ENCODE results near the gene HOXA3.

HOXA3 gene

GRCh38 chr7:27158436-27159265 lies 6.3 kb upstream of the HOXA3 start:
- H3K9ac ChIP-seq (ENCODE audit: low read length), result no peak overlapping the region
- H3K4me3 ChIP-seq (ENCODE audit: low read length), result peak overlapping the region; percentile 54
- peaks cover 7% of the 10 kb centered on the region for H3K4me1 ChIP-seq (ENCODE audit: control insufficient read depth, insufficient read depth, low read length)
- no peaks in the 10 kb centered on the region for H3K36me3 ChIP-seq (ENCODE audit: control insufficient read depth, insufficient read depth, low read length)
- no peak overlapping the region for H3K27ac ChIP-seq (ENCODE audit: low read depth, low read length)
- H3K27me3 ChIP-seq (ENCODE audit: control insufficient read depth, insufficient read depth, low read length), result peaks cover 2% of the 10 kb centered on the region

- Histone ChIP-seq H3K36me3 (ENCODE audit: control insufficient read depth, insufficient read depth, low read length) (no peaks in the 10 kb centered on the region), H3K9ac (ENCODE audit: low read length) (no peak overlapping the region), H3K4me3 (ENCODE audit: low read length) (peak overlapping the region; percentile 69), H3K27me3 (ENCODE audit: control insufficient read depth, insufficient read depth, low read length) (peaks cover 3% of the 10 kb centered on the region), H3K4me1 (ENCODE audit: control insufficient read depth, insufficient read depth, low read length) (peaks cover 10% of the 10 kb centered on the region), H3K27ac (ENCODE audit: low read depth, low read length) (no peak overlapping the region)
Observed at GRCh38 chr7:27157702-27158431, 5.5 kb upstream of the HOXA3 start.

GRCh38 chr7:27156916-27157701 lies 4.7 kb upstream of the HOXA3 start:
- H3K4me1 ChIP-seq (ENCODE audit: control insufficient read depth, insufficient read depth, low read length), result peaks cover 12% of the 10 kb centered on the region
- H3K27ac ChIP-seq (ENCODE audit: low read depth, low read length), result peak overlapping the region; percentile 89
- H3K27me3 ChIP-seq (ENCODE audit: control insufficient read depth, insufficient read depth, low read length), result peaks cover 6% of the 10 kb centered on the region
- peak overlapping the region; percentile 36 for H3K9ac ChIP-seq (ENCODE audit: low read length)
- peak overlapping the region; percentile 69 for H3K4me3 ChIP-seq (ENCODE audit: low read length)
- H3K36me3 ChIP-seq (ENCODE audit: control insufficient read depth, insufficient read depth, low read length), result no peaks in the 10 kb centered on the region

GRCh38 chr7:27156508-27156898 lies 4.1 kb upstream of the HOXA3 start, which contains the start of gene HOXA7:
HOXA7 (minus strand) TSS chr7:27156675; CDS start chr7:27156545, 130 bp downstream.
- H3K4me3 ChIP-seq (ENCODE audit: low read length), result peak within 1 kb of the TSS; percentile 69
- H3K9ac ChIP-seq (ENCODE audit: low read length), result peak within 1 kb of the TSS; percentile 36
- peak within 1 kb of the TSS; percentile 89 for H3K27ac ChIP-seq (ENCODE audit: low read depth, low read length)
- peaks cover 8% of the 10 kb centered on the region for H3K27me3 ChIP-seq (ENCODE audit: control insufficient read depth, insufficient read depth, low read length)
- H3K36me3 ChIP-seq (ENCODE audit: control insufficient read depth, insufficient read depth, low read length), result no peaks in the 10 kb centered on the region
- peaks cover 12% of the 10 kb centered on the region for H3K4me1 ChIP-seq (ENCODE audit: control insufficient read depth, insufficient read depth, low read length)

- Histone ChIP-seq H3K27ac (ENCODE audit: low read depth, low read length) (peak overlapping the region; percentile 89), H3K4me3 (ENCODE audit: low read length) (peak overlapping the region; percentile 69), H3K4me1 (ENCODE audit: control insufficient read depth, insufficient read depth, low read length) (peaks cover 12% of the 10 kb centered on the region), H3K27me3 (ENCODE audit: control insufficient read depth, insufficient read depth, low read length) (peaks cover 8% of the 10 kb centered on the region), H3K9ac (ENCODE audit: low read length) (peak overlapping the region; percentile 3), H3K36me3 (ENCODE audit: control insufficient read depth, insufficient read depth, low read length) (no peaks in the 10 kb centered on the region)
Observed at GRCh38 chr7:27155816-27156507, 3.6 kb upstream of the HOXA3 start.

- peaks cover 8% of the 10 kb centered on the region for H3K27me3 ChIP-seq (ENCODE audit: control insufficient read depth, insufficient read depth, low read length)
- no peaks in the 10 kb centered on the region for H3K36me3 ChIP-seq (ENCODE audit: control insufficient read depth, insufficient read depth, low read length)
- peak overlapping the region; percentile 89 for H3K27ac ChIP-seq (ENCODE audit: low read depth, low read length)
- peak overlapping the region; percentile 69 for H3K4me3 ChIP-seq (ENCODE audit: low read length)
- H3K4me1 ChIP-seq (ENCODE audit: control insufficient read depth, insufficient read depth, low read length), result peaks cover 12% of the 10 kb centered on the region
- H3K9ac ChIP-seq (ENCODE audit: low read length), result peak overlapping the region; percentile 3
Observed at GRCh38 chr7:27154901-27155815, 2.8 kb upstream of the HOXA3 start.

GRCh38 chr7:27154369-27154768 lies 2.0 kb upstream of the HOXA3 start:
- no peak overlapping the region for H3K9ac ChIP-seq (ENCODE audit: low read length)
- H3K36me3 ChIP-seq (ENCODE audit: control insufficient read depth, insufficient read depth, low read length), result no peaks in the 10 kb centered on the region
- peaks cover 12% of the 10 kb centered on the region for H3K4me1 ChIP-seq (ENCODE audit: control insufficient read depth, insufficient read depth, low read length)
- H3K27me3 ChIP-seq (ENCODE audit: control insufficient read depth, insufficient read depth, low read length), result peaks cover 8% of the 10 kb centered on the region
- no peak overlapping the region for H3K27ac ChIP-seq (ENCODE audit: low read depth, low read length)
- peak overlapping the region; percentile 26 for H3K4me3 ChIP-seq (ENCODE audit: low read length)

- Histone ChIP-seq H3K9ac (ENCODE audit: low read length) (no peak overlapping the region), H3K27me3 (ENCODE audit: control insufficient read depth, insufficient read depth, low read length) (peaks cover 7% of the 10 kb centered on the region), H3K4me3 (ENCODE audit: low read length) (no peak overlapping the region), H3K4me1 (ENCODE audit: control insufficient read depth, insufficient read depth, low read length) (peaks cover 12% of the 10 kb centered on the region), H3K36me3 (ENCODE audit: control insufficient read depth, insufficient read depth, low read length) (no peaks in the 10 kb centered on the region), H3K27ac (ENCODE audit: low read depth, low read length) (no peak overlapping the region)
Observed at GRCh38 chr7:27153526-27153925, 1.1 kb upstream of the HOXA3 start.

- no peak overlapping the region for H3K9ac ChIP-seq (ENCODE audit: low read length)
- H3K4me3 ChIP-seq (ENCODE audit: low read length), result peak overlapping the region; percentile 90
- peak overlapping the region; percentile 96 for H3K27ac ChIP-seq (ENCODE audit: low read depth, low read length)
- peaks cover 16% of the 10 kb centered on the region for H3K4me1 ChIP-seq (ENCODE audit: control insufficient read depth, insufficient read depth, low read length)
- no peaks in the 10 kb centered on the region for H3K36me3 ChIP-seq (ENCODE audit: control insufficient read depth, insufficient read depth, low read length)
- H3K27me3 ChIP-seq (ENCODE audit: control insufficient read depth, insufficient read depth, low read length), result peaks cover 7% of the 10 kb centered on the region
Observed at GRCh38 chr7:27152816-27153442, 546 bp upstream of the HOXA3 start.

GRCh38 chr7:27151341-27151930 lies 947 bp downstream of the HOXA3 start:
- Histone ChIP-seq H3K4me3 (ENCODE audit: low read length) (peak overlapping the region; percentile 90), H3K27ac (ENCODE audit: low read depth, low read length) (peak overlapping the region; percentile 96), H3K4me1 (ENCODE audit: control insufficient read depth, insufficient read depth, low read length) (peaks cover 23% of the 10 kb centered on the region), H3K27me3 (ENCODE audit: control insufficient read depth, insufficient read depth, low read length) (peaks cover 7% of the 10 kb centered on the region), H3K9ac (ENCODE audit: low read length) (peak overlapping the region; percentile 93), H3K36me3 (ENCODE audit: control insufficient read depth, insufficient read depth, low read length) (no peaks in the 10 kb centered on the region)

Data from rectal smooth muscle tissue (tissue), 1 donor.